ENCODE results near the gene TNRC6C.

Gene TNRC6C

GRCh38 chr17:78122216-78122930 is 163.9 kb downstream of the TNRC6C start:
- Histone ChIP-seq H3K9me3 (ENCODE audit: control insufficient read depth, insufficient read depth, low read depth, low read length) (no peaks in the 10 kb centered on the region), H3K4me1 (ENCODE audit: control insufficient read depth, insufficient read depth, low read length) (no peaks in the 10 kb centered on the region; the same call in 1 of the 2 replicates), H3K36me3 (ENCODE audit: control insufficient read depth in 2 of 2, insufficient read depth in 1 of 2, low read length in 2 of 2) (peaks cover 7 to 21% of the 10 kb centered on the region in 2 experiments; a peak in 2 of 3 replicates), H3K4me3 (ENCODE audit: low read depth, low read length) (no peak overlapping the region), H3K27ac (ENCODE audit: extremely low read depth, low read depth, low read length) (no peak overlapping the region)
- POLR2A ChIA-PET = no interaction called here
- CTCF ChIA-PET = interaction anchor here (0.5 to 3.3 kb wide), 7 partner anchors 10 to 130 kb away, joined by 3 to 10 read pairs (median 4); no protein-coding TSS in a partner anchor
- TF ChIP-seq ZNF138 (tag by site-specific recombination; IDR thresholded peaks at IDR 0.05; ENCODE audit: borderline replicate concordance) = no peak

- CTCF ChIA-PET = interaction anchor here (0.6 to 3.3 kb wide), 4 partner anchors 10 to 129 kb away, joined by 3 to 10 read pairs (median 4); no protein-coding TSS in a partner anchor
- Histone ChIP-seq H3K4me3 (ENCODE audit: low read depth, low read length) (no peak overlapping the region), H3K27ac (ENCODE audit: extremely low read depth, low read depth, low read length) (no peak overlapping the region), H3K4me1 (ENCODE audit: control insufficient read depth, insufficient read depth, low read length) (peaks cover 4% of the 10 kb centered on the region; the same call in 1 of the 2 replicates), H3K9me3 (ENCODE audit: control insufficient read depth, insufficient read depth, low read depth, low read length) (no peaks in the 10 kb centered on the region), H3K36me3 (ENCODE audit: control insufficient read depth in 2 of 2, insufficient read depth in 1 of 2, low read length in 2 of 2) (peaks cover 7 to 21% of the 10 kb centered on the region in 2 experiments; a peak in 2 of 3 replicates)
- TF ChIP-seq ZNF362 (tag by site-specific recombination; IDR thresholded peaks at IDR 0.05) = no peak
- peak; percentile 98 for TF ChIP-seq ZNF623 (tag by site-specific recombination; IDR thresholded peaks at IDR 0.05)
- POLR2A ChIA-PET = no interaction called here
Measured at GRCh38 chr17:78122931-78123249, 164.4 kb downstream of the TNRC6C start.

GRCh38 chr17:78123258-78123929 is 164.9 kb downstream of the TNRC6C start:
- TF ChIP-seq ZNF366 (tag by site-specific recombination; conservative IDR thresholded peaks at IDR 0.05) (peak; percentile 99), ZBTB17 (tag by site-specific recombination; IDR thresholded peaks at IDR 0.05) (0 out of 2 replicates have a peak, but pooled peaks have one; percentile 33), ZNF362 (tag by site-specific recombination; IDR thresholded peaks at IDR 0.05) (no peak), KLF8 (tag by site-specific recombination; IDR thresholded peaks at IDR 0.05) (0 out of 2 replicates have a peak, but pooled peaks have one; percentile 23), KLF1 (tag by site-specific recombination; IDR thresholded peaks at IDR 0.05) (peak; percentile 83), GLI4 (tag by site-specific recombination; IDR thresholded peaks at IDR 0.05) (no peak), EGR2 (tag by site-specific recombination; IDR thresholded peaks at IDR 0.05; ENCODE audit: low read depth) (peak; percentile 100), ZFHX2 (tag by site-specific recombination; conservative IDR thresholded peaks at IDR 0.05) (peak; percentile 100), ZNF518A (tag by site-specific recombination; conservative IDR thresholded peaks at IDR 0.05; ENCODE audit: low read depth) (no peak)
- ChIA-PET CTCF (interaction anchor here (0.6 to 3.3 kb wide), 4 partner anchors 11 to 1017 kb away, joined by 3 to 10 read pairs (median 4); no protein-coding TSS in a partner anchor), POLR2A (no interaction called here)
- Histone ChIP-seq H3K27ac (ENCODE audit: extremely low read depth, low read depth, low read length) (no peak overlapping the region), H3K9me3 (ENCODE audit: control insufficient read depth, insufficient read depth, low read depth, low read length) (no peaks in the 10 kb centered on the region), H3K4me3 (ENCODE audit: low read depth, low read length) (no peak overlapping the region), H3K36me3 (ENCODE audit: control insufficient read depth in 2 of 2, insufficient read depth in 1 of 2, low read length in 2 of 2) (peaks cover 7 to 21% of the 10 kb centered on the region in 2 experiments; a peak in 2 of 3 replicates), H3K4me1 (ENCODE audit: control insufficient read depth, insufficient read depth, low read length) (peaks cover 6% of the 10 kb centered on the region; the same call in 1 of the 2 replicates)

All from HEK293 (cell line).